HG03045 (cell line): ENCODE results near the gene ADAMTS2.

Source experiments
- ATAC-seq: cut with Tn5 transposase; IDR thresholded peaks from one replicate; pipeline ENCODE4 v1.9.1; 2021; ENCODE audit warnings: mild to moderate bottlenecking, moderate library complexity; ENCODE audit not compliant: unreplicated experiment

The ADAMTS2 gene

GRCh38 chr5:179344431-179345182 is 654 bp downstream of the ADAMTS2 start:
- no peak for ATAC-seq

DNA sequence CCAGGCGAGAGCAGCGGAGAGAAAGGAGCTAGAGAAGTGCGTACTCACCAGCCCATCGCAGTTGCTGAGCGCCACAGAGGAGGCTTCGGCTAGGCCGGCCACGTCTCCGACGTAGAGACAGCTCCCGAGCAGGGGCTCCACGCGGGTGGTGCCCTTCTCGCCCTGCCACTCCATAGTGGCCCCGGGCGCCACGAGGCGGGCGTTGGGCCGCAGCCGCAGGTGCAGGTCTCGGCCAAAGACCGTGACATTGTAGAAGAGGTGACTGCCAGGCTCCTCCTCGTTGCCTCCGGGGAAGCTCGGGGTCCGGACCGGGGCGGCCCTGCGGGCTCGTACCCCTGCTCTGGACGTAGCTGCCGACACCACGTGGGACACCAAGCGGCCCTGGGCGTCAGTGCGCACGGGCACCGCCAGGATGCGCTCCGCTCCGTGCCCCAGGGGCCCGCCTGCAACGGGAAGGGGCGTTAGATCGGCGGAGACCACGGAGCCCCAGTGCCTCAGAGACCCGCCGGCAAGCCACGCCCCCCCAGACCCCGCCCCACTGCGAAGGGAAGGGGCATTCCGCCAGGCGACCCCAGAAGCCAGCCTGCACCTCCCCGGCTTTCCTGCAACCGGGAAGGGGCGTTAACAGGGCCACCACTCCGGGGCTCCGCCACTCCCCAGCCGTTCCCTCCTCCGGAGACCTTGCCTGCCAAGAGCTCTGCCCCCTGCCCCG is 1.4 kb downstream of the ADAMTS2 start:
- no peak for ATAC-seq

DNA sequence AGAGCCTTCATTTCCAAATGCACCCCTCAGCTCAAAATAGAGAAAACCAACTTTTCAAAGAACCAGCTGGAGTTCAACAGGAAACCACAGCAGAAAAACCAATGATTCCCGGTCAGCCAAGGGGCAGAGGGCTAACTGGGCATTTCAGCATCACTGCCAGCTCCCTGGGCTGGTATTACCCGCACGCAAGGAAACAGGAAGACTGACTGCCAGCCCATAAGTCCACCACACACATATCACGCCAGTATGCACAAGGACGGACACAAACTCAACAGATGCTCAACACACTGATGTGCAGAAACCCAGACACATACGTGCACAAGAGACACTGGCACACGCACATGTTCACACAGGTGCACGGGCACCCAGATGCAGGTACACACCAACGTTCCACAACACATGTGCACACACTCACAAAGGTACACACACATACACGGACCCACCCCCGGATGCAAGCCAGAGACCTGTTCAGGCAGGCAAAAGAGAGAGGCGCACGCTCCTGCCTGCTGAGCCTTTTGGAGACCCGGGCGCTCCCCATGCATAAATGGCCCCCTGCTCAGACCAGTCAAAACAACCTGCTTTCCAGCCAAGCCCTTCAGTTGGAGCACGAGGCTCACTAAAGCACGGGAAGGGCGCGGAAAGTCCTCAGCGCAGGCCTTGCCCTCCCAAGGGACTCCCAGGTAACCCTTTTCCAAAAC is 2.1 kb downstream of the ADAMTS2 start:
- ATAC-seq, result no peak

DNA sequence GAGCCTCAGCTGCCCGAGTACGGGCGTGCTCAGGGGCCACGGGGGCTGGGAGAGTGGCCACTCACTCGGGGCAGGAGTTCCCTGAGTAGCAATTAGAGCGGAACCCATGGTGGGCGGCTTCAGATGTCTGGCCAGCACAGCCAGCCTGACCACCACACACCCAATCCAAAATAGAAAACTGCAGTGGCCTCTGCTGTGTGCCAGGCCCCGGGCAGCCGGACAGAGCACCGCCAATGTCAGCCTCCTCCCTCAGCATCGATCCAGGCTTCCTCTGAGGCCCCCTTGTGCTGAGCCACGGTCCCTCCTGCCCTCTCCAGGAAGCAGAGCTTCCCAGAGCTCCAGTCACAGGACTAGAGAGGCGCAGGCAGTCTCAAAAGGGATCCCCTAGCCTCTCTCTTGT is 2.7 kb downstream of the ADAMTS2 start:
- no peak for ATAC-seq

DNA sequence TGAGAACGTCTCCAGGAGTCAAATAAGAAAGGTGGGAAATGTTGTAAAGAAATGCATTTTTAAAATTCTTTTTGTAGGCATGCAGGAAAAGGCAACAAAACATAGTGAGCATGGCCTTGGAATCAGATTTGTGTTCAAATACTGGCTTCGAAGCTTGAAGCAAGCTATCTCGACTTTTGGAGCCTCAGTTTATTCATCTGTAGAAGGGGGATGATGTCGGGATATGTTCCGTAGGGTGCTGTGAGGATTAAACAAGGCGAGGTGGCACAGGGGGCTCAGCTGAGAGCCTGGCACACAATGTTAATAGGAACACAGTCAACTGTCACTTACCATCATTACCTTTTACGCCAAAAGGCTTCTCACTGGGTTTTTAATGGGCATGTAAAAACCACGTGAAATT is 4.8 kb downstream of the ADAMTS2 start:
- no peak for ATAC-seq

GRCh38 chr5:179339996-179340395 is 5.3 kb downstream of the ADAMTS2 start:
- no peak for ATAC-seq

DNA sequence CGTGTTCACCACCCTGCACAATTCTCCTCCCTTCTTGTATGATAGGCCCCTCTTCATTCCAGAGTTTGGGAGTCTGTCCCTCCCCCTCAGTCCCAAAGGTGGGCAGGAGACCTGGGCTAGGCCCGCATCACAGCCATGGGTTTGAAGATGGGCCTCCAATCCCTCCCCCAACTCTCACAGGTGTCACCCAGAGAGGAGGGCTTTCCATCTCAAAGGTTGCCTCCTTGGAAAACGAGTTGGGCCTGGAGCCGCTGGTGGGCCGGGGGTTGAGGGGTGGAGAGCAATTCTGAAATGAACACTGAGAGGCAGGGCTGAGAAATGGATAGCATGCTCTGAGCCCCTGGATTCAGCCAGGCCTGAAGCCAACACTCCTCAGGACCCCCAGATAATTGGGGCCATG is 6.2 kb downstream of the ADAMTS2 start:
- no peak for ATAC-seq

DNA sequence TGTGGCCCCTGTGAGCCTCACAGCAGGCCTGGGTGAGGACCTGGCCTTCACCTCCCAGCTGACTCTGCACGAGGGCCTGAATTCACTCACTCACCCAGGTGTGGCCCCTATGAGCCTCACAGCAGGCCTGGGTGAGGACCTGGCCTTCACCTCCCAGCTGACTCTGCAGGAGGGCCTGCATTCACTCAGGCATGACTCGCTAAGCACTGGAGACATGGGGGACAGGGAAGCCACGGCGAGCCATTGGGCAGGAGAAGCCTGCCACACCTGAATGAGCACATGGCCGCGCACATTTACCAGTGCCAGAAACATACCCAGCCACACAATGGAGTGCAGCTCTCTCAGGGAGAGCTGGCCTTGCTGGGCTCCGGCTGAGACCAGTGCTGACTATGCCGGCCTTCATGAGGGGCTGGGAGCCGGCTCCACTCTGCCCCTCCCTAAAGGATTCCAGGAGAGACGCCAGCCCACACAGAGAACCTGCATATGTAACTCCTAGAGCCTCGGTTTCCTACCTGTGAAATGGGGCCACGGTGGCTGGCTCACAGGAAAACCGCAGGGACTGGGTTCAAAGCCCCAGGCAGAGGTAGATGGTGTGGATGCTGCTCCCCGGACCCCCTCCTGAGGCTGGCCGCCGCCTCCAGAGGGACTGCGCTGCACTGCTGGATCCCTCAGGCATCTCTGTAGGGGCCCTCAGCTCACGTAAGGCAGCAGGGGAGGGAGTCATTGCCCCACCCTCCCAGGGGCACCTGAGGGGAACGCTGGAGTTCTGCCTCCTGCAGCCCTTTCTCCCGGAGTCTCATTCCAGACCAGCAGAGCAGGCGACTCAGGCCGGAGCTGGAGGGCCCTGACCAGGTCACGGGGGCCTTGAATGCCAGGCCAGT is 7.2 kb downstream of the ADAMTS2 start:
- no peak for ATAC-seq

- no peak for ATAC-seq
Observed at GRCh38 chr5:179336871-179337795, 8.1 kb downstream of the ADAMTS2 start.

GRCh38 chr5:179336126-179336870 is 9.0 kb downstream of the ADAMTS2 start:
- no peak for ATAC-seq

- ATAC-seq, result no peak
Observed at GRCh38 chr5:179333796-179334761, 11.2 kb downstream of the ADAMTS2 start.

DNA sequence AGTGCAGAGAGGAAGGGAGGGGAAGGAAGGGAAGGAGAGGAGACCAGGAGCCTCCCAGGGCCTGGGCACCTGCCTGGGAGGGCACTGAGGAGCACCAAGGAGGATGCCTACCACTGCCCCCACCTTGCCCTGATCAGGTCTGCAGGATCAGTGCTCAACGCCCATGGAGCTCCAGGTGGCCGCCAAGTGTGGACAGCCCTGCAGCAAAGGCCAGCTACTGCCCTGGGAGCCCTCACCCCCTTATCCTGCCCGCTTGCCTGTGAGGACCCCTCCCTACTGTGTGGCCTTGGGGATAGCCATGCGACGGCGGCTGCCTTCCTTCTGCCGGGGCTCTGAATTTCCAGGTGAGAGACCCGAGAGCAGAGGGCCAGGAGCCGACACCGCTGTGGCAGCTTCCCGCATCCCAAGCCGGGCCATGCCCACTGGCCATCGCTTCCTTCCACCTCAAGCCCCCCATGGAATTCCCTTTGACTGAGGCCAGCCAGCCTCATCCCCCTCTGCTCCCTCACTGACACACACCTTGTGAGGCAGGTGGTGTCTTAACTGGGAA is 12.4 kb downstream of the ADAMTS2 start:
- ATAC-seq, result no peak

GRCh38 chr5:179331591-179332375 is 13.5 kb downstream of the ADAMTS2 start:
- ATAC-seq, result no peak

DNA sequence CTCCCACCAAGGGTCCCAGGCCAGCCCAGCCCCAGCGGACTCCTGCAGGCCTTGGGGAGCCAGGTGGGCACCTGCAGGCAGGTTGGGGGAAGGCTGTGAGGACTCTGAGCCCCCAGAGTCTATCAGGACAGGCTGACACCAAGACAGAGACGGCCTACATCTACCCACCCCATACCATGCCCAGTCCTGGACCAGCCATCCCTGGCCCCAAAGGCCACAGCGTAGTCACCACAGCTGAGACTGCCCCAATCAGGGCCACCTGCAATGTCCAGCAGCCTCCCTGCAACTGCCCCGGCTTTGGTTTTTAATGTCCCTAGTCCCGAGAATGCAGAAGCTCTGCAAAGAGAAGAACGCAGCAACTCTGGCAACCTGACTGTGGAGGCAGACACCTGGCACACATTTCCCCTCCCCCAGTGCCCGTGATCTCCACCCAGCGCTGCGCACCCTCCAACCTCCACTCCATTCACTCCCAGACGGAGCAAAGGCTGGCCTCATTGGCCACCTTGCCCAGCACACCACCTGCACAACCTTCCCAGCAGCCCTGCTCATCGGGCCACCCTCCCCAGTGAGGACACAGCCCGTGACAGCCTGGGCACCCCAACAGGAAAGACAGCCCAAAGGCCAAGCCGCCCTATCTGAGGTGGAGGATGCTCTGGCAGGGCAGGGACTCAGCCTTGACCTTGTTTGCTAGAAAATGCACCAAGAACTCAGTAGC is 14.9 kb downstream of the ADAMTS2 start:
- no peak for ATAC-seq

GRCh38 chr5:179328291-179328690 is 17.0 kb downstream of the ADAMTS2 start:
- no peak for ATAC-seq

GRCh38 chr5:179327021-179327735 is 18.1 kb downstream of the ADAMTS2 start:
- ATAC-seq, result no peak
